Astrocyte of the hippocampus (primary cell): ENCODE data around the gene KLHDC4.
A peak's percentile ranks its signal among the peaks of the same experiment; 100 is the strongest.
"Not testable (repeated sequence)": the region's sequence is repeated elsewhere in the genome, so short reads cannot be mapped to it uniquely, and the experiment has no call there.

Experiments
- DNase-seq: peaks from one replicate; pipeline ENCODE4 v3.0.0; 2011; ENCODE audit warnings: low read depth, low spot score

The KLHDC4 gene

GRCh38 chr16:87765776-87766484 lies at the start of gene KLHDC4:
TSS of gene KLHDC4 (minus strand) at chr16:87765986. CDS start at chr16:87765890, 96 bp downstream.
- peak; percentile 95 for DNase-seq

- DNase-seq: no peak
Observed at GRCh38 chr16:87815567-87815966, 49.8 kb upstream of the KLHDC4 start.

GRCh38 chr16:87812200-87812656 lies 46.4 kb upstream of the KLHDC4 start:
- DNase-seq: no peak

GRCh38 chr16:87811454-87811853 lies 45.7 kb upstream of the KLHDC4 start:
- DNase-seq: not testable (repeated sequence)

- no peak for DNase-seq
Observed at GRCh38 chr16:87809150-87809902, 43.5 kb upstream of the KLHDC4 start.

- DNase-seq: no peak
Observed at GRCh38 chr16:87808108-87808507, 42.3 kb upstream of the KLHDC4 start.

GRCh38 chr16:87806641-87807546 lies 41.1 kb upstream of the KLHDC4 start:
- DNase-seq: peak; percentile 86

- no peak for DNase-seq
Observed at GRCh38 chr16:87806261-87806640, 40.5 kb upstream of the KLHDC4 start.

- DNase-seq: no peak
Observed at GRCh38 chr16:87803385-87803784, 37.6 kb upstream of the KLHDC4 start.

GRCh38 chr16:87802670-87803069 lies 36.9 kb upstream of the KLHDC4 start:
- DNase-seq: no peak

GRCh38 chr16:87801679-87802259 lies 36.0 kb upstream of the KLHDC4 start:
- no peak for DNase-seq

GRCh38 chr16:87800497-87800896 lies 34.7 kb upstream of the KLHDC4 start:
- no peak for DNase-seq

GRCh38 chr16:87795336-87795735 lies 29.6 kb upstream of the KLHDC4 start:
- no peak for DNase-seq

- no peak for DNase-seq
Observed at GRCh38 chr16:87794485-87795078, 28.8 kb upstream of the KLHDC4 start.

GRCh38 chr16:87792205-87792565 lies 26.4 kb upstream of the KLHDC4 start:
- no peak for DNase-seq

- no peak for DNase-seq
Observed at GRCh38 chr16:87791295-87792204, 25.8 kb upstream of the KLHDC4 start.

GRCh38 chr16:87790292-87791100 lies 24.7 kb upstream of the KLHDC4 start:
- peak; percentile 49 for DNase-seq

GRCh38 chr16:87789437-87790291 lies 23.9 kb upstream of the KLHDC4 start:
- peak; percentile 59 for DNase-seq
